Measurements from ENCODE around the gene WFS1.

DNA sequence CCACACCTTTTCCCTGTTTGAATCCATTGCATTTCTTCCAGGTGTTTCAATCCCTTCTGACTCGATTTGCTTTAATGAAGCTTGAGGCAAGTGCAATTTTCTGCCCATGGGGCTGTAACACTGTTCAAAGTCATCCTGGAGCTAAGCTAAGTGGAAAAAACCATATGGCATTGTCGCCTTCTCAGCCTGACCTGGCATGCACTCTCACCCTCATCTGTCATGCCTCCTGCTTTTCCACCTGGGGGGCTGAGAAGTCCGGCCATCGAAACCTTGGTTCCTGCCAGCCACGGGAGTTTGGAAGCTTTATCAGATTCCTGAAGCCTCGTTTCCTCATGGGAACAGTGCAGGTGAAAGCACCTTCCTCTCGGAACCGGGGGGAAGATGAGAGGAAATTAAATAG lies 38.2 kb downstream of the WFS1 start:
- TF ChIP-seq, protein P1, sequence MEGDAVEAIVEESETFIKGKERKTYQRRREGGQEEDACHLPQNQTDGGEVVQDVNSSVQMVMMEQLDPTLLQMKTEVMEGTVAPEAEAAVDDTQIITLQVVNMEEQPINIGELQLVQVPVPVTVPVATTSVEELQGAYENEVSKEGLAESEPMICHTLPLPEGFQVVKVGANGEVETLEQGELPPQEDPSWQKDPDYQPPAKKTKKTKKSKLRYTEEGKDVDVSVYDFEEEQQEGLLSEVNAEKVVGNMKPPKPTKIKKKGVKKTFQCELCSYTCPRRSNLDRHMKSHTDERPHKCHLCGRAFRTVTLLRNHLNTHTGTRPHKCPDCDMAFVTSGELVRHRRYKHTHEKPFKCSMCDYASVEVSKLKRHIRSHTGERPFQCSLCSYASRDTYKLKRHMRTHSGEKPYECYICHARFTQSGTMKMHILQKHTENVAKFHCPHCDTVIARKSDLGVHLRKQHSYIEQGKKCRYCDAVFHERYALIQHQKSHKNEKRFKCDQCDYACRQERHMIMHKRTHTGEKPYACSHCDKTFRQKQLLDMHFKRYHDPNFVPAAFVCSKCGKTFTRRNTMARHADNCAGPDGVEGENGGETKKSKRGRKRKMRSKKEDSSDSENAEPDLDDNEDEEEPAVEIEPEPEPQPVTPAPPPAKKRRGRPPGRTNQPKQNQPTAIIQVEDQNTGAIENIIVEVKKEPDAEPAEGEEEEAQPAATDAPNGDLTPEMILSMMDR (IDR thresholded peaks at IDR 0.05; ENCODE audit: low read length), result no peak
- no peak for TF ChIP-seq EZH2 (optimal IDR thresholded peaks at IDR 0.05; ENCODE audit: low read depth, low read length)
